K562 (cell line): Measurements from ENCODE around the gene ABL1. TPM values are rescaled to one million over a fixed set of nuclear protein-coding genes. Genes with fewer than 3 reads are reported as not detected.

Experiments used
- ATAC-seq: fragments of 200-7000 bp; cut with Tn5 transposase; 3 replicates; pipeline ENCODE4 v1.9.1; 2020; ENCODE audit warnings: moderate library complexity
- BruUV-seq: library from RNA; stranded (reverse); fragments of 400-500 nt; replicated peaks from 2 replicates; lab custom pipeline; 2021; lab: Mats Ljungman, UMichigan
- CTCF ChIA-PET: fragments of 300-600 bp; formaldehyde crosslinking; extraction: SDS; loops from one replicate; lab custom pipeline; 2021; ENCODE audit warnings: low intra/inter-chr PET ratio; lab: Yijun Ruan, JAX
- POLR2A ChIA-PET: fragments of 300-600, 350-650 bp; sonication (Branson Sonifier 250); formaldehyde crosslinking; extraction: SDS; loops from one replicate; lab custom pipeline; 2021; ENCODE audit warnings: antibody characterized with exemption, inconsistent platforms; lab: Yijun Ruan, JAX
- DNase-seq, 4 experiments: peaks; one replicate each; pipeline versions ENCODE4 v3.0.0 to v3.0.0-alpha.2; 2011 to 2018; ENCODE audit warnings: low spot score in 3 of 4, mixed read lengths in 3 of 4; ENCODE audit errors: extremely low read depth in 1 of 4
- FAIRE-seq: peaks from 2 replicates; lab custom pipeline; 2011; peaks lifted over from hg19 to GRCh38; lab: Jason Lieb, UNC
- H2AFZ ChIP-seq: 2 replicates; pipeline ENCODE4 v1.6.0; 2011; ENCODE audit warnings: low read depth, low read length, control low read depth, inconsistent platforms
- H3K27ac ChIP-seq: fragments of 200-600 bp; 3 replicates; pipeline ENCODE4 v1.8.0; 2011; ENCODE audit warnings: low read depth, mild to moderate bottlenecking, control low read depth, inconsistent platforms, low read length, moderate library complexity, mixed read lengths; ENCODE audit errors: extremely low read depth
- H3K27me3 ChIP-seq, 2 experiments: fragments of 300-600 bp in 1 of 2; 2 replicates in 1 of 2; 3 replicates in 1 of 2; pipeline versions ENCODE4 v1.6.0 to v1.8.0; 2011; ENCODE audit warnings: inconsistent platforms in 2 of 2, low read length in 2 of 2, mild to moderate bottlenecking in 1 of 2, mixed read lengths in 1 of 2, moderate library complexity in 1 of 2; ENCODE audit not compliant: control insufficient read depth in 2 of 2, insufficient read depth in 2 of 2
- H3K36me3 ChIP-seq: fragments of 300-600 bp; 3 replicates; pipeline ENCODE4 v1.8.0; 2011; ENCODE audit warnings: mild to moderate bottlenecking, low read length, inconsistent platforms; ENCODE audit not compliant: control insufficient read depth, insufficient read depth
- H3K4me1 ChIP-seq, 2 experiments: fragments of 200-600 bp in 1 of 2; replicated peaks in 1 of 2; 2 replicates in 1 of 2; 3 replicates in 1 of 2; pipeline versions ENCODE4 v1.5.1 to v1.8.0; 2011; ENCODE audit warnings: inconsistent platforms in 2 of 2, low read length in 2 of 2, mild to moderate bottlenecking in 1 of 2, mixed read lengths in 1 of 2, moderate library complexity in 1 of 2; ENCODE audit not compliant: control insufficient read depth in 2 of 2, insufficient read depth in 2 of 2
- H3K4me2 ChIP-seq: 2 replicates; pipeline ENCODE4 v1.6.1; 2011; ENCODE audit warnings: low read length, control low read depth, inconsistent platforms, mixed read lengths; ENCODE audit not compliant: insufficient read depth
- H3K4me3 ChIP-seq: fragments of 200-600 bp; sonication (generic), shearing (Covaris generic); 2 replicates; pipeline ENCODE4 v1.5.1; 2016; ENCODE audit warnings: control low read depth, inconsistent platforms
- H3K79me2 ChIP-seq: fragments of 200-600 bp; 3 replicates; pipeline ENCODE4 v1.8.0; 2011; ENCODE audit warnings: low read length, inconsistent platforms; ENCODE audit not compliant: control insufficient read depth, insufficient read depth
- H3K9ac ChIP-seq, 2 experiments: 2 replicates each; pipeline versions ENCODE4 v1.6.0 to v1.6.1; 2011; ENCODE audit warnings: low read depth in 2 of 2, low read length in 2 of 2, control low read depth in 1 of 2, inconsistent platforms in 1 of 2, mild to moderate bottlenecking in 1 of 2, mixed read lengths in 1 of 2; ENCODE audit not compliant: insufficient read depth in 1 of 2
- H3K9me1 ChIP-seq: one replicate; pipeline ENCODE4 v1.6.0; 2011; ENCODE audit warnings: inconsistent platforms, mild to moderate bottlenecking, low read length, moderate library complexity; ENCODE audit not compliant: control insufficient read depth, insufficient read depth
- H3K9me3 ChIP-seq: replicated peaks from 2 replicates; pipeline ENCODE4 v1.5.1; 2011; ENCODE audit warnings: low read depth, low read length, inconsistent platforms; ENCODE audit not compliant: control insufficient read depth, insufficient read depth
- H4K20me1 ChIP-seq: replicated peaks from 2 replicates; pipeline ENCODE4 v1.6.1; 2011; ENCODE audit warnings: low read length, inconsistent platforms, mixed read lengths; ENCODE audit not compliant: control insufficient read depth, insufficient read depth
- WGBS: fragments of 100-300 bp; shearing (Covaris generic); methylation state at CpG from one replicate; pipeline ENCODE4 v1.1.6; 2016; ENCODE audit warnings: low coverage, mixed read lengths; ENCODE audit not compliant: insufficient coverage; ENCODE audit errors: missing lambda C conversion rate; 5-methylcytosine and 5-hydroxymethylcytosine counted together
- in situ Hi-C: fragments of 300-500 bp; cut with MboI; formaldehyde crosslinking; loops from 4 replicates; pipeline ENCODE4 v1.15.0; 2018; ENCODE audit warnings: inconsistent platforms, mixed read lengths
- intact Hi-C: fragments of 100-400 bp; cut with micrococcal nuclease; formaldehyde crosslinking; loops from 2 replicates; pipeline ENCODE4 v1.14.2; 2022
- polyA plus RNA-seq, 8 experiments: library from polyadenylated mRNA; depleted of rRNA in 4 of 8; stranded (reverse) in 5 of 8; unstranded in 3 of 8; fragments of >200 nt; fragmentation: Nextera tagmentation in 2 of 8; fragmentation: Illumina TruSeq in 1 of 8; extraction: Ambion mirVana in 2 of 8; extraction: Trizol in 1 of 8; gene quantifications; 2 replicates each; pipeline versions ENCODE4 v1.2.1 to v1.2.3, GENCODE V29; 2011 to 2014; ENCODE audit warnings: inconsistent platforms in 1 of 8, missing spikeins in 1 of 8
- total RNA-seq, 7 experiments: library from RNA; depleted of rRNA in 6 of 7; stranded (reverse); fragments of >200 nt in 6 of 7; fragmentation: Illumina TruSeq in 2 of 7; extraction: Trizol in 2 of 7; gene quantifications; 2 replicates each; pipeline versions ENCODE4 v1.2.1 to v1.2.3, GENCODE V29; 2011 to 2021; ENCODE audit warnings: low replicate concordance in 1 of 7
- TF ChIP-seq, protein P1 (sequence below): sonication (generic); formaldehyde crosslinking; IDR thresholded peaks from 2 replicates; pipeline ENCODE4 v1.8.1; 2023; ENCODE audit warnings: mild to moderate bottlenecking, missing genetic modification reagents
- TF ChIP-seq, protein P2 (sequence below), 2 experiments: fragments of 450-650 bp in 1 of 2; sonication (generic) in 1 of 2; formaldehyde crosslinking; conservative IDR thresholded peaks; 2 replicates each; pipeline versions ENCODE4 v1.4.0 to v1.8.1; 2020 to 2022; ENCODE audit warnings: mild to moderate bottlenecking in 1 of 2, missing genetic modification reagents in 1 of 2
- TF ChIP-seq, protein P3 (sequence below): fragments of 250-450 bp; sonication (Bioruptor Pico); IDR thresholded peaks from 2 replicates; pipeline ENCODE4 v1.8.0; 2022; ENCODE audit warnings: moderate library complexity, mild to moderate bottlenecking, inconsistent platforms

ABL1 gene
- total and polyA plus RNA-seq, 9 of the 15 experiments (the other 6 are each of a cell fraction or from before 2014, with no cell fraction given) = 1.5 to 130 (median 37.8) TPM

DNA sequence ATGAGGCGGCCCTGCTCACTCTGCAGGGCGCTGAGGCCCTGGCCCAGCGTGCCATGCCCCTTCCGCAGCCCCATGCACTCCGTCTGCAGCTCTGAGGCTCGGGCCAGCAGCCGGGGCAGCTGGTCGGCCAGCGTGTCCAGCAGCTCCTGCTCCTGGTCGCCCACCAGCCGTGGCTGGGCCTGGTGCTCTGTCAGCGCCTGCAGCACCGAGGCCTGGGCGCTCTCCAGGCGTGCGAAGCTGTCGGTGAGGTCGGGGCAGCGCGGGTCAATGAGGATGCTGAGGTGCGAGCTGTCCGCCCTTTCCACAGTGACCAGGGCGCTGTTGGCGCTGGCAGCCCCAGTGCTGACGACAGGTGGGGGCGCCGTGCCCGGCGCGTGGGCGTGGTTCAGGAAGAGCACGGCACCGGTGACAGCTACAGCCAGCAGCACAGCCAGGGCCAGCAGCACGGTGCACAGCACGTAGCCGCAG is 94.6 kb downstream of the ABL1 start:
- no peak overlapping the region for H3K4me3 ChIP-seq
- no peak overlapping the region for H2AFZ ChIP-seq
- H3K79me2 ChIP-seq = no peaks in the 10 kb centered on the region
- no peaks in the 10 kb centered on the region for H3K9me3 ChIP-seq
- in situ Hi-C loops = no loop called here
- H3K4me1 ChIP-seq = peaks cover 0 to 42% of the 10 kb centered on the region in 2 experiments; a peak in 2 of 5 replicates
- H3K27me3 ChIP-seq = peaks cover 93 to 98% of the 10 kb centered on the region in 2 experiments
- FAIRE-seq = no peak
- no peak overlapping the region for H3K4me2 ChIP-seq
- ATAC-seq = peak; percentile 4
- peak overlapping the region in 1 of 2 experiments; percentile 1; a peak in 1 of 4 replicates for H3K9ac ChIP-seq
- H3K36me3 ChIP-seq = no peaks in the 10 kb centered on the region
- peaks cover 4% of the 10 kb centered on the region for H3K9me1 ChIP-seq
- peaks cover 80% of the 10 kb centered on the region for H4K20me1 ChIP-seq
- intact Hi-C loops = no loop called here
- ChIA-PET CTCF (interaction anchor here (1.1 kb wide), 1 partner anchor 128 kb away, joined by 3 read pairs; no protein-coding TSS in a partner anchor), POLR2A (interaction anchor here (0.6 to 26.8 kb wide), 9 partner anchors 13 to 101 kb away, joined by 3 to 582 read pairs (median 5); no protein-coding TSS in a partner anchor)
- no peak overlapping the region for H3K27ac ChIP-seq
- WGBS = 5% methylated on average over 36 of the region's 36 CpGs
- peak in 3 of 4 experiments; percentile 65 to 71 (median 66) for DNase-seq
- BruUV-seq = no TSS peak
- TF ChIP-seq, protein P1, sequence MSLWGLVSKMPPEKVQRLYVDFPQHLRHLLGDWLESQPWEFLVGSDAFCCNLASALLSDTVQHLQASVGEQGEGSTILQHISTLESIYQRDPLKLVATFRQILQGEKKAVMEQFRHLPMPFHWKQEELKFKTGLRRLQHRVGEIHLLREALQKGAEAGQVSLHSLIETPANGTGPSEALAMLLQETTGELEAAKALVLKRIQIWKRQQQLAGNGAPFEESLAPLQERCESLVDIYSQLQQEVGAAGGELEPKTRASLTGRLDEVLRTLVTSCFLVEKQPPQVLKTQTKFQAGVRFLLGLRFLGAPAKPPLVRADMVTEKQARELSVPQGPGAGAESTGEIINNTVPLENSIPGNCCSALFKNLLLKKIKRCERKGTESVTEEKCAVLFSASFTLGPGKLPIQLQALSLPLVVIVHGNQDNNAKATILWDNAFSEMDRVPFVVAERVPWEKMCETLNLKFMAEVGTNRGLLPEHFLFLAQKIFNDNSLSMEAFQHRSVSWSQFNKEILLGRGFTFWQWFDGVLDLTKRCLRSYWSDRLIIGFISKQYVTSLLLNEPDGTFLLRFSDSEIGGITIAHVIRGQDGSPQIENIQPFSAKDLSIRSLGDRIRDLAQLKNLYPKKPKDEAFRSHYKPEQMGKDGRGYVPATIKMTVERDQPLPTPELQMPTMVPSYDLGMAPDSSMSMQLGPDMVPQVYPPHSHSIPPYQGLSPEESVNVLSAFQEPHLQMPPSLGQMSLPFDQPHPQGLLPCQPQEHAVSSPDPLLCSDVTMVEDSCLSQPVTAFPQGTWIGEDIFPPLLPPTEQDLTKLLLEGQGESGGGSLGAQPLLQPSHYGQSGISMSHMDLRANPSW (CRISPR knock-in tag) = 0 out of 2 replicates have a peak, but pooled peaks have one; percentile 84
- TF ChIP-seq, protein P2, sequence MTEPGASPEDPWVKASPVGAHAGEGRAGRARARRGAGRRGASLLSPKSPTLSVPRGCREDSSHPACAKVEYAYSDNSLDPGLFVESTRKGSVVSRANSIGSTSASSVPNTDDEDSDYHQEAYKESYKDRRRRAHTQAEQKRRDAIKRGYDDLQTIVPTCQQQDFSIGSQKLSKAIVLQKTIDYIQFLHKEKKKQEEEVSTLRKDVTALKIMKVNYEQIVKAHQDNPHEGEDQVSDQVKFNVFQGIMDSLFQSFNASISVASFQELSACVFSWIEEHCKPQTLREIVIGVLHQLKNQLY (CRISPR knock-in tag; conservative IDR thresholded peaks at IDR 0.05) = peak in 1 of 2 experiments; percentile 87; a peak in 1 of 4 replicates
- TF ChIP-seq, protein P3, sequence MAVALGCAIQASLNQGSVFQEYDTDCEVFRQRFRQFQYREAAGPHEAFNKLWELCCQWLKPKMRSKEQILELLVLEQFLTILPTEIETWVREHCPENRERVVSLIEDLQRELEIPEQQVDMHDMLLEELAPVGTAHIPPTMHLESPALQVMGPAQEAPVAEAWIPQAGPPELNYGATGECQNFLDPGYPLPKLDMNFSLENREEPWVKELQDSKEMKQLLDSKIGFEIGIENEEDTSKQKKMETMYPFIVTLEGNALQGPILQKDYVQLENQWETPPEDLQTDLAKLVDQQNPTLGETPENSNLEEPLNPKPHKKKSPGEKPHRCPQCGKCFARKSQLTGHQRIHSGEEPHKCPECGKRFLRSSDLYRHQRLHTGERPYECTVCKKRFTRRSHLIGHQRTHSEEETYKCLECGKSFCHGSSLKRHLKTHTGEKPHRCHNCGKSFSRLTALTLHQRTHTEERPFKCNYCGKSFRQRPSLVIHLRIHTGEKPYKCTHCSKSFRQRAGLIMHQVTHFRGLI (CRISPR knock-in tag) = no peak
